K562 (cell line): Measurements from ENCODE around the gene RETSAT. TPM values are rescaled to one million over a fixed set of nuclear protein-coding genes. Genes with fewer than 3 reads are reported as not detected.
A peak's percentile ranks its signal among the peaks of the same experiment; 100 is the strongest.

Experiments
- CBX1 ChIP-seq: sonication (generic); IDR thresholded peaks from 2 replicates; pipeline ENCODE4 v1.6.1; 2016; ENCODE audit warnings: antibody characterized with exemption, low read depth, mild to moderate bottlenecking
- CEBPG ChIP-seq, 3 experiments: fragments of 200-800 bp in 1 of 3; sonication (Bioruptor generic) in 1 of 3; sonication (generic) in 1 of 3; formaldehyde crosslinking in 1 of 3; IDR thresholded peaks in 2 of 3; conservative IDR thresholded peaks in 1 of 3; 2 replicates each; pipeline versions ENCODE4 v1.6.1 to v1.8.0; 2016 to 2022; ENCODE audit warnings: missing compliant biosample characterization in 2 of 3, missing genetic modification characterization in 2 of 3, mild to moderate bottlenecking in 1 of 3, missing genetic modification reagents in 1 of 3
- CREB1 ChIP-seq, 2 experiments: sonication (generic) in 1 of 2; formaldehyde crosslinking in 1 of 2; IDR thresholded peaks; 2 replicates each; pipeline versions ENCODE4 v1.6.1 to v1.8.0; 2012 to 2022; ENCODE audit warnings: inconsistent platforms in 1 of 2, mild to moderate bottlenecking in 1 of 2, missing genetic modification reagents in 1 of 2, moderate library complexity in 1 of 2
- GABPA ChIP-seq: fragments of 200-800 bp; sonication (Bioruptor generic); conservative IDR thresholded peaks from 2 replicates; pipeline ENCODE4 v1.6.1; 2016; ENCODE audit warnings: low read depth, missing genetic modification characterization, missing compliant biosample characterization
- KAT8 ChIP-seq: fragments of 450-650 bp; IDR thresholded peaks from 2 replicates; pipeline ENCODE4 v1.6.1; 2016; ENCODE audit warnings: low read depth, mild to moderate bottlenecking
- KDM5B ChIP-seq: fragments of 200-600 bp; sonication (generic); IDR thresholded peaks from 2 replicates; pipeline ENCODE4 v1.6.1; 2012; ENCODE audit warnings: low read depth, mild to moderate bottlenecking, moderate library complexity, low read length, control low read depth, inconsistent platforms; ENCODE audit not compliant: insufficient replicate concordance
- MTA1 ChIP-seq: fragments of 450-650 bp; IDR thresholded peaks from 2 replicates; pipeline ENCODE4 v1.6.1; 2017; ENCODE audit warnings: borderline replicate concordance
- NONO ChIP-seq, 2 experiments: fragments of 200-400 bp in 1 of 2; fragments of 450-650 bp in 1 of 2; formaldehyde crosslinking in 1 of 2; IDR thresholded peaks; 2 replicates each; pipeline ENCODE4 v1.6.1; 2017; ENCODE audit warnings: low read depth in 2 of 2, mild to moderate bottlenecking in 2 of 2, moderate library complexity in 2 of 2, low read length in 1 of 2
- NR2C1 ChIP-seq, 2 experiments: fragments of 450-650 bp; IDR thresholded peaks; 2 replicates each; pipeline ENCODE4 v1.6.1; 2017; ENCODE audit warnings: mild to moderate bottlenecking in 2 of 2, antibody characterized with exemption in 1 of 2, inconsistent platforms in 1 of 2, missing compliant biosample characterization in 1 of 2, missing genetic modification characterization in 1 of 2
- PHF20 ChIP-seq: fragments of 450-650 bp; IDR thresholded peaks from 2 replicates; pipeline ENCODE4 v1.6.1; 2018; ENCODE audit not compliant: partially characterized antibody
- PML ChIP-seq: IDR thresholded peaks from 2 replicates; pipeline ENCODE4 v1.6.1; 2012; ENCODE audit warnings: low read length, inconsistent platforms
- POLR2AphosphoS2 ChIP-seq: IDR thresholded peaks from 2 replicates; pipeline ENCODE4 v1.6.1; 2012; ENCODE audit warnings: low read length, improper control_type of control experiment
- SIN3A ChIP-seq, 2 experiments: fragments of 150-350 bp in 1 of 2; IDR thresholded peaks; 2 replicates each; pipeline ENCODE4 v1.6.1; 2011 to 2016; ENCODE audit warnings: borderline replicate concordance in 2 of 2, low read depth in 2 of 2, low read length in 2 of 2, mild to moderate bottlenecking in 2 of 2, moderate library complexity in 2 of 2; ENCODE audit not compliant: control insufficient read depth in 1 of 2
- SMAD1 ChIP-seq: fragments of 150-350 bp; IDR thresholded peaks from 2 replicates; pipeline ENCODE4 v1.6.1; 2014; ENCODE audit warnings: low read length, low read depth; ENCODE audit not compliant: partially characterized antibody
- SMAD4 ChIP-seq: fragments of 250-450 bp; sonication (Bioruptor Pico); conservative IDR thresholded peaks from 2 replicates; pipeline ENCODE4 v1.8.0; 2021; ENCODE audit warnings: inconsistent platforms, mild to moderate bottlenecking, moderate library complexity
- TAF7 ChIP-seq: fragments of 450-650 bp; IDR thresholded peaks from 2 replicates; pipeline ENCODE4 v1.6.1; 2016; ENCODE audit warnings: missing genetic modification characterization, missing compliant biosample characterization
- ZBTB1 ChIP-seq: sonication (generic); formaldehyde crosslinking; IDR thresholded peaks from 2 replicates; pipeline ENCODE4 v1.8.1; 2023; ENCODE audit warnings: missing genetic modification reagents, low read depth, mild to moderate bottlenecking, borderline replicate concordance
- ZNF589 ChIP-seq: fragments of 200-800 bp; sonication (Bioruptor generic); IDR thresholded peaks from 2 replicates; pipeline ENCODE4 v1.6.1; 2016; ENCODE audit warnings: low read depth, missing genetic modification characterization, missing compliant biosample characterization
- polyA plus RNA-seq, 8 experiments: library from polyadenylated mRNA; depleted of rRNA in 4 of 8; stranded (reverse) in 5 of 8; unstranded in 3 of 8; fragments of >200 nt; fragmentation: Nextera tagmentation in 2 of 8; fragmentation: Illumina TruSeq in 1 of 8; extraction: Ambion mirVana in 2 of 8; extraction: Trizol in 1 of 8; gene quantifications; 2 replicates each; pipeline versions ENCODE4 v1.2.1 to v1.2.3, GENCODE V29; 2011 to 2014; ENCODE audit warnings: inconsistent platforms in 1 of 8, missing spikeins in 1 of 8
- total RNA-seq, 7 experiments: library from RNA; depleted of rRNA in 6 of 7; stranded (reverse); fragments of >200 nt in 6 of 7; fragmentation: Illumina TruSeq in 2 of 7; extraction: Trizol in 2 of 7; gene quantifications; 2 replicates each; pipeline versions ENCODE4 v1.2.1 to v1.2.3, GENCODE V29; 2011 to 2021; ENCODE audit warnings: low replicate concordance in 1 of 7
- TF ChIP-seq, protein P1 (sequence below): sonication (generic); formaldehyde crosslinking; IDR thresholded peaks from 2 replicates; pipeline ENCODE4 v1.8.0; 2023; ENCODE audit warnings: mild to moderate bottlenecking, missing genetic modification reagents
- TF ChIP-seq, protein P2 (sequence below): fragments of 250-450 bp; sonication (Bioruptor Pico); IDR thresholded peaks from 2 replicates; pipeline ENCODE4 v1.8.0; 2021; ENCODE audit warnings: moderate library complexity, mild to moderate bottlenecking, inconsistent platforms

RETSAT gene
- total and polyA plus RNA-seq, 9 of the 15 experiments (the other 6 are each of a cell fraction or from before 2014, with no cell fraction given) = 1.9 to 21.6 (median 16.5) TPM

DNA sequence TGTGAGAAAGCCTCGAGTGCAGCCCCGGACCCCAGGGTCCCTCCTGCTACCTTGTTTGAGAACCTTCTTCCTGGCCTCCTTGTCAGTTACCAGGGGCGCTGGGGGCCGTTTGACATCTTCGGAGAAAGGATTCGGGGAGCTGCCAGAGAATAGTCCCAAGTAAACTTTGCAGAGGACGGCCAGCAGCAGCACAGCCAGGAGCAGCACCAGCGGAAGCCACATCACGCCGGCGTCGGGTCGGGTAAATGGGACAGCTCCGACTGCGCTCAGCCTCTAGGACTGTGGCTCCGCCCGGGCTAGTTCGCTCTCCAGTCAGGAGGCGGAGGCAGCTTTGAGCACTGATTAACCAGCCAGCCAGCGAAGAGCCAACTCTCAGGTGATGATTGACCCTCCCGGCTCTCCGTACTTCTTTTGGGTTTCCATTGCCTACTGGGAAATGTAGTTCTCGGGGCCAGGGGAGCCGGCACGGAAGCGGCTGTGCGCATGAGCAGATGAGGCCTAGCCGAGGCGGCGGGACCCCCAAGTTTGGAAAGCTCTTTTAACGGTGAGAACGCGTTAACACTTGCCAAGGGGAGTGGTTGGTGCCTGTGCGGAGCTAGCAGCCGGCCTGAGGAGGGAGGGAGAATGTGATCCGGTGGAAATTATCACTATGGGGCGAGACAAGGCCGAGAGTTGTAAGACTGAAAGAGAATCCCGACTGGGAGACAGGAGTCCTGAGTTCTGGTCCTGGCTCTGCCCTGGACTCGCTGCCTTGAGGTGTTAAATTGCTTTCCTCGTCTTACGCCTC lies at the start of gene RETSAT, which contains the start of gene ELMOD3 (continued):
- TF ChIP-seq MTA1 (0 out of 2 replicates have a peak, but pooled peaks have one; percentile 7), SMAD4 (peak; percentile 42), GABPA (tag) (peak; percentile 49; the same call in 1 of the 2 replicates), SMAD1 (peak; percentile 21), NR2C1 (IDR thresholded peaks at IDR 0.05) (no peak), NR2C1 (tag; IDR thresholded peaks at IDR 0.05) (0 out of 2 replicates have a peak, but pooled peaks have one; percentile 26), KDM5B (peak; percentile 98), ZNF589 (CRISPR knock-in tag) (peak; percentile 41; the same call in 1 of the 2 replicates), CEBPG (CRISPR knock-in tag; IDR thresholded peaks at IDR 0.05) (no peak), CEBPG (tag; conservative IDR thresholded peaks at IDR 0.05 in 1 of 2, IDR thresholded peaks at IDR 0.05 in 1 of 2) (no peak), KAT8 (no peak), ZBTB1 (CRISPR knock-in tag) (peak; percentile 78; the same call in 1 of the 2 replicates), PHF20 (peak; percentile 98), CREB1 (IDR thresholded peaks at IDR 0.05) (no peak; the same call in 1 of the 2 replicates), CREB1 (CRISPR knock-in tag; IDR thresholded peaks at IDR 0.05) (peak; percentile 61; the same call in 1 of the 2 replicates), NONO (IDR thresholded peaks at IDR 0.05; ENCODE audit: low read depth in 2 of 2, low read length in 1 of 2) (no peak), TAF7 (peak; percentile 85), PML (peak; percentile 64), CBX1 (peak; percentile 52; the same call in 1 of the 2 replicates), POLR2AphosphoS2 (peak; percentile 40; the same call in 1 of the 2 replicates), SIN3A (IDR thresholded peaks at IDR 0.05; ENCODE audit: borderline replicate concordance in 2 of 2, control insufficient read depth in 1 of 2, low read depth in 2 of 2, low read length in 2 of 2) (peak in 1 of 2 experiments; percentile 8; a peak in 1 of 4 replicates)
- TF ChIP-seq, protein P1, sequence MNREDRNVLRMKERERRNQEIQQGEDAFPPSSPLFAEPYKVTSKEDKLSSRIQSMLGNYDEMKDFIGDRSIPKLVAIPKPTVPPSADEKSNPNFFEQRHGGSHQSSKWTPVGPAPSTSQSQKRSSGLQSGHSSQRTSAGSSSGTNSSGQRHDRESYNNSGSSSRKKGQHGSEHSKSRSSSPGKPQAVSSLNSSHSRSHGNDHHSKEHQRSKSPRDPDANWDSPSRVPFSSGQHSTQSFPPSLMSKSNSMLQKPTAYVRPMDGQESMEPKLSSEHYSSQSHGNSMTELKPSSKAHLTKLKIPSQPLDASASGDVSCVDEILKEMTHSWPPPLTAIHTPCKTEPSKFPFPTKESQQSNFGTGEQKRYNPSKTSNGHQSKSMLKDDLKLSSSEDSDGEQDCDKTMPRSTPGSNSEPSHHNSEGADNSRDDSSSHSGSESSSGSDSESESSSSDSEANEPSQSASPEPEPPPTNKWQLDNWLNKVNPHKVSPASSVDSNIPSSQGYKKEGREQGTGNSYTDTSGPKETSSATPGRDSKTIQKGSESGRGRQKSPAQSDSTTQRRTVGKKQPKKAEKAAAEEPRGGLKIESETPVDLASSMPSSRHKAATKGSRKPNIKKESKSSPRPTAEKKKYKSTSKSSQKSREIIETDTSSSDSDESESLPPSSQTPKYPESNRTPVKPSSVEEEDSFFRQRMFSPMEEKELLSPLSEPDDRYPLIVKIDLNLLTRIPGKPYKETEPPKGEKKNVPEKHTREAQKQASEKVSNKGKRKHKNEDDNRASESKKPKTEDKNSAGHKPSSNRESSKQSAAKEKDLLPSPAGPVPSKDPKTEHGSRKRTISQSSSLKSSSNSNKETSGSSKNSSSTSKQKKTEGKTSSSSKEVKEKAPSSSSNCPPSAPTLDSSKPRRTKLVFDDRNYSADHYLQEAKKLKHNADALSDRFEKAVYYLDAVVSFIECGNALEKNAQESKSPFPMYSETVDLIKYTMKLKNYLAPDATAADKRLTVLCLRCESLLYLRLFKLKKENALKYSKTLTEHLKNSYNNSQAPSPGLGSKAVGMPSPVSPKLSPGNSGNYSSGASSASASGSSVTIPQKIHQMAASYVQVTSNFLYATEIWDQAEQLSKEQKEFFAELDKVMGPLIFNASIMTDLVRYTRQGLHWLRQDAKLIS (CRISPR knock-in tag) = peak; percentile 86
- TF ChIP-seq, protein P2, sequence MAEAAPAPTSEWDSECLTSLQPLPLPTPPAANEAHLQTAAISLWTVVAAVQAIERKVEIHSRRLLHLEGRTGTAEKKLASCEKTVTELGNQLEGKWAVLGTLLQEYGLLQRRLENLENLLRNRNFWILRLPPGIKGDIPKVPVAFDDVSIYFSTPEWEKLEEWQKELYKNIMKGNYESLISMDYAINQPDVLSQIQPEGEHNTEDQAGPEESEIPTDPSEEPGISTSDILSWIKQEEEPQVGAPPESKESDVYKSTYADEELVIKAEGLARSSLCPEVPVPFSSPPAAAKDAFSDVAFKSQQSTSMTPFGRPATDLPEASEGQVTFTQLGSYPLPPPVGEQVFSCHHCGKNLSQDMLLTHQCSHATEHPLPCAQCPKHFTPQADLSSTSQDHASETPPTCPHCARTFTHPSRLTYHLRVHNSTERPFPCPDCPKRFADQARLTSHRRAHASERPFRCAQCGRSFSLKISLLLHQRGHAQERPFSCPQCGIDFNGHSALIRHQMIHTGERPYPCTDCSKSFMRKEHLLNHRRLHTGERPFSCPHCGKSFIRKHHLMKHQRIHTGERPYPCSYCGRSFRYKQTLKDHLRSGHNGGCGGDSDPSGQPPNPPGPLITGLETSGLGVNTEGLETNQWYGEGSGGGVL (CRISPR knock-in tag) = no peak
